ENCODE data around the gene SERAC1. TPM values are rescaled to one million over a fixed set of nuclear protein-coding genes. Genes with fewer than 3 reads are reported as not detected.

SERAC1 gene
- total RNA-seq, 1 experiment from 2014 or later: 7.6 TPM

GRCh38 chr6:158206740-158207421 lies 38.8 kb upstream of the SERAC1 start:
- Histone ChIP-seq H3K27ac (ENCODE audit: insufficient read length, low read depth, low read length) (no peak overlapping the region), H3K18ac (ENCODE audit: insufficient read length, low read depth, low read length) (no peak overlapping the region), H2BK20ac (ENCODE audit: low read depth, low read length, poor library complexity, severe bottlenecking) (no peak overlapping the region), H3K14ac (ENCODE audit: insufficient read depth, low read length) (no peak overlapping the region), H3K79me1 (ENCODE audit: insufficient read depth, low read depth, low read length, poor library complexity, severe bottlenecking) (no peaks in the 10 kb centered on the region), H3K4me1 (ENCODE audit: insufficient read depth, low read length) (no peaks in the 10 kb centered on the region), H3K23me2 (ENCODE audit: insufficient read length, low read depth, low read length, poor library complexity, severe bottlenecking) (no peaks in the 10 kb centered on the region), H4K8ac (replicated peaks; ENCODE audit: insufficient read length, low read depth, low read length) (no peak overlapping the region), H3K4ac (ENCODE audit: low read depth, low read length) (no peak overlapping the region), H4K5ac (ENCODE audit: insufficient read length, low read depth, low read length) (no peak overlapping the region), H2BK12ac (ENCODE audit: insufficient read length, low read depth, low read length) (no peak overlapping the region), H4K20me1 (ENCODE audit: control insufficient read depth, insufficient read depth, insufficient read length) (no peaks in the 10 kb centered on the region), H3T11ph (ENCODE audit: low read length) (no peak overlapping the region), H3K23ac (ENCODE audit: insufficient read length, low read depth, low read length) (no peak overlapping the region), H2AFZ (ENCODE audit: low read length) (no peak overlapping the region), H3K79me2 (ENCODE audit: insufficient read depth, low read length) (no peaks in the 10 kb centered on the region), H3K56ac (ENCODE audit: insufficient read length, low read depth, low read length) (no peak overlapping the region), H3K27me3 (ENCODE audit: insufficient read depth, low read length) (no peaks in the 10 kb centered on the region), H3K9ac (ENCODE audit: extremely low read depth, insufficient read length, low read length) (no peak overlapping the region), H3K4me2 (ENCODE audit: insufficient read depth, insufficient read length, low read length) (no peak overlapping the region), H2AK5ac (ENCODE audit: insufficient read length, low read length) (no peak overlapping the region), H4K91ac (ENCODE audit: insufficient read length, low read depth, low read length) (no peak overlapping the region), H2BK5ac (ENCODE audit: insufficient read length, low read length) (no peak overlapping the region), H3K9me3 (ENCODE audit: control insufficient read depth, low read depth, low read length) (no peaks in the 10 kb centered on the region), H2BK15ac (ENCODE audit: low read depth, low read length) (no peak overlapping the region), H2BK120ac (ENCODE audit: low read depth, low read length, poor library complexity, severe bottlenecking) (no peak overlapping the region)
- no peak for TF ChIP-seq CTCF (conservative IDR thresholded peaks at IDR 0.05)
- no peak overlapping the region for H3K4me3 Mint-ChIP-seq
- H3K27me3 Mint-ChIP-seq (ENCODE audit: low read depth): peaks cover 1% of the 10 kb centered on the region
- H3K27ac Mint-ChIP-seq: no peak overlapping the region
- no peaks in the 10 kb centered on the region for H3K9me3 Mint-ChIP-seq
- no peak for DNase-seq
- WGBS (ENCODE audit: extremely low coverage, insufficient read length, low lambda C conversion rate): no CpG with 5 or more reads among the region's 7 CpGs
- H3K4me1 Mint-ChIP-seq: peaks cover 9 to 15% of the 10 kb centered on the region in 2 experiments
- no peaks in the 10 kb centered on the region for H3K36me3 Mint-ChIP-seq (ENCODE audit: insufficient read depth in 1 of 3, low read depth in 3 of 3)

All from H9 (cell line).